AG09309 (cell line): ENCODE measurements around the gene FGL2.
"Not testable (repeated sequence)": the region's sequence is repeated elsewhere in the genome, so short reads cannot be mapped to it uniquely, and the experiment has no call there.

Experiments used
- DNase-seq: peaks from one replicate; pipeline ENCODE4 v3.0.0-alpha.2; 2010; ENCODE audit warnings: low read depth
- H3K4me3 ChIP-seq: 2 replicates; pipeline ENCODE4 v1.5.1; 2011; ENCODE audit warnings: mild to moderate bottlenecking, low read depth, low read length, moderate library complexity; ENCODE audit not compliant: control insufficient read depth
- CTCF ChIP-seq: IDR thresholded peaks from 2 replicates; pipeline ENCODE4 v1.5.1; 2011; ENCODE audit warnings: mild to moderate bottlenecking, low read depth, low read length, inconsistent platforms; ENCODE audit not compliant: insufficient read depth, control insufficient read depth; ENCODE audit errors: missing control alignments

Gene FGL2

GRCh38 chr7:77188731-77189437, 10.7 kb downstream of the FGL2 start:
- H3K4me3 ChIP-seq: no peak overlapping the region
- no peak for TF ChIP-seq CTCF
- DNase-seq: no peak

GRCh38 chr7:77185866-77186265, 13.8 kb downstream of the FGL2 start:
- H3K4me3 ChIP-seq: no peak overlapping the region
- DNase-seq: no peak
- TF ChIP-seq CTCF: no peak

GRCh38 chr7:77184990-77185389, 14.6 kb downstream of the FGL2 start:
- DNase-seq: peak; percentile 17
- TF ChIP-seq CTCF: no peak
- H3K4me3 ChIP-seq: no peak overlapping the region

GRCh38 chr7:77184463-77184862, 15.2 kb downstream of the FGL2 start:
- no peak for TF ChIP-seq CTCF
- no peak overlapping the region for H3K4me3 ChIP-seq
- DNase-seq: no peak

- H3K4me3 ChIP-seq: no peak overlapping the region
- no peak for TF ChIP-seq CTCF
- no peak for DNase-seq
Measured at GRCh38 chr7:77182261-77182660, 17.4 kb downstream of the FGL2 start.

GRCh38 chr7:77181734-77182133, 17.9 kb downstream of the FGL2 start:
- no peak for DNase-seq
- H3K4me3 ChIP-seq: no peak overlapping the region
- no peak for TF ChIP-seq CTCF

GRCh38 chr7:77181015-77181595, 18.5 kb downstream of the FGL2 start:
- DNase-seq: no peak
- TF ChIP-seq CTCF: no peak

GRCh38 chr7:77178024-77178423, 21.6 kb downstream of the FGL2 start:
- not testable (repeated sequence) for DNase-seq, H3K4me3 ChIP-seq

More at GRCh38 chr7:77181015-77181595, 18.5 kb downstream of the FGL2 start:
- no peak overlapping the region for H3K4me3 ChIP-seq

- not testable (repeated sequence) for H3K4me3 ChIP-seq, DNase-seq
Measured at GRCh38 chr7:77177321-77177904, 22.2 kb downstream of the FGL2 start.

- not testable (repeated sequence) for DNase-seq, H3K4me3 ChIP-seq
Measured at GRCh38 chr7:77175274-77175800, 24.3 kb downstream of the FGL2 start.
